ENCODE measurements around the gene TMPRSS2.

DNA sequence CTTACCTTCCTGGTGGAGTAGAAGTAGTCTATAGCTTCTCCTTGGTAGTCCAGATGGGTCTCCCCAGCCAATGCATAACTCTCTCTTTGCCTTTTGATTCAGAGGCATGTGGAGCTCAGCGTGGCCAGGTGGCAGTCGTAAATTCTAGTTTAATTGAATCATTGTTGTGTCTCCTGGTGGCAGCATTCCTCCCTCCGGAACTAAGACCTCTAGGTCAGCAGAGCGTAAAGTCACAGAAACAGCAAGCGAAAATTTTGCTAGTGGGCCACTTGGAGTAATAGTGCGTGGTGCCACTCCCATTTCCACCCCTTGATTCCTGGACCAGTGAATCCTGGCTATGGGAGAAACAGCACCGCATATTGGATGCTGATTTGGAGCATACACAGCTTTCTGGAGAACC lies 3.9 kb upstream of the TMPRSS2 start:
- TF ChIP-seq GATA2 (IDR thresholded peaks at IDR 0.05; ENCODE audit: low read depth, low read length) (no peak), GATA3 (IDR thresholded peaks at IDR 0.05; ENCODE audit: low read depth, low read length) (no peak)

Data from SH-SY5Y (cell line).